Placental epithelial cell (primary cell): ENCODE measurements around the gene PTPA. TPM values are rescaled to one million over a fixed set of nuclear protein-coding genes. Genes with fewer than 3 reads are reported as not detected.

ENCODE experiments used
- total RNA-seq: library from RNA; depleted of rRNA; stranded (reverse); fragments of >200 nt; gene quantifications from 2 replicates; pipeline ENCODE4 v1.2.3, GENCODE V29; 2012

PTPA gene
- total RNA-seq, result 70.7 and 94.2 TPM in 2 replicates

DNA sequence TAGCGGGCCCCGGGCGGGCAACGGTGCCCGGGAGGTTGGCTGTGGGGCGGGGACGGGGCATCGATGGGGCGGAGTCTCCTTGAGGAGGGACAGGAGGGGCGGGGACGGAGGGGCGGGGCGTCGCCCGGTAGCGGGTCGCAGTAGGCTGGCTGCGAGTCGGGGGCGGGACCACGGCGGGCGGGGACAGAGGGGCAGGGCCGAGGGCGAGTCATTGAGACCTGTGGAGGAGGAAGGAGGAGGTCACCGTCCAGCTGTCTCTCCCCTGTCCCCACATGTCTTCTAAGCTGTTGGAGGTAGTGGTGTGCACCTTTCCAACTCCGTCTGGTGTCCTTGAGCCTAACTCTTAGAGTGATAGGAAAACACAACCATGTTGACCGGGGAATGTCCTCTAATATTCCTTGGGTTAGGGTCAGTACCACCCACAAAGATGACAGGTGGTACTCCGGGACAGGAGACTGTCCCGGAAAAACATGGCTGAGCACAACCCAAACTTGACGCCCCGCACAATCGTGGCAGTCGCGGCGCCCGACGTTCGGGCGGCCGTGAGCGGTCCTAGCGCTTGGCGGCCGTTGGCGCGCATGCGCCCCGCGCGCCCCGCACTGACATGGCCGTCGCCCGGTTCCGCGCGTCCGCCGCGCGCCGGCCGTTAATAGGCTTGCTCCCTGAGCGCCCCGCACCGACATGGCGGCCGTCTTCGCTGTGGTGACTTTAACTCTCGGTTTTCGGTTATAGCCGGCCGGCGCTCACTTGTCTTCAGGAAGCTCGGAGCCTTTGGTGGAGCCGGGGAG, at the start of gene PTPA, which contains the start of gene CRAT:
TSS of gene PTPA (plus strand) at position 676 of the 788 bp plus-strand sequence. CDS start 186 bp downstream, outside the sequence.
TSS of gene CRAT (minus strand) at position 54 of the 788 bp plus-strand sequence. CDS start 284 bp downstream, outside the sequence.

GRCh38 chr9:129080601-129081387, 30.4 kb upstream of the PTPA start, which contains the start of gene DOLPP1:
DOLPP1 (plus strand) TSS chr9:129081111; CDS start chr9:129081132, 21 bp downstream.

GRCh38 chr9:129177791-129178567, 66.8 kb downstream of the PTPA start, which contains the start of gene IER5L:
IER5L (minus strand) TSS chr9:129178261; CDS start chr9:129178052, 209 bp downstream.

Other genes with a start within 250 kb of the PTPA start
- gene KYAT1, start 229.5 kb upstream of the PTPA start, total RNA-seq, result 3.6 and 5.1 TPM in 2 replicates
- 27.5 and 36.5 TPM in 2 replicates for gene LRRC8A, start 229.3 kb upstream of the PTPA start, total RNA-seq
- 6.2 and 33.4 TPM in 2 replicates for gene PHYHD1, start 190.4 kb upstream of the PTPA start, total RNA-seq
- 13.0 and 29.9 TPM in 2 replicates for gene DOLK, start 163.8 kb upstream of the PTPA start, total RNA-seq
- 22.4 and 33.9 TPM in 2 replicates for gene NUP188, start 163.7 kb upstream of the PTPA start, total RNA-seq
- gene SH3GLB2, start 83.1 kb upstream of the PTPA start, total RNA-seq, result 72.0 and 138 TPM in 2 replicates
- 23.6 and 30.3 TPM in 2 replicates for gene MIGA2, start 74.8 kb upstream of the PTPA start, total RNA-seq
- gene DOLPP1, start 30.3 kb upstream of the PTPA start, total RNA-seq, result 7.9 and 11.9 TPM in 2 replicates
- 32.0 and 40.0 TPM in 2 replicates for gene CRAT, start 622 bp upstream of the PTPA start, total RNA-seq
- gene IER5L, start 66.8 kb downstream of the PTPA start, total RNA-seq, result 18.1 and 29.9 TPM in 2 replicates